Testis (tissue), 2 donors: ENCODE data around the gene SIRT5.

Experiments used
- POLR2A ChIP-seq: fragments of 450-650 bp; IDR thresholded peaks from one replicate; pipeline ENCODE4 v1.6.1; 2017; ENCODE audit warnings: antibody characterized with exemption, mild to moderate bottlenecking, moderate library complexity
- TF ChIP-seq, protein P1 (sequence below), 3 experiments: fragments of 450-650 bp in 2 of 3; fragments of 200-600 bp in 1 of 3; sonication (generic) in 1 of 3; IDR thresholded peaks; one replicate each; pipeline ENCODE4 v1.5.1; 2016 to 2019; ENCODE audit warnings: antibody characterized with exemption in 3 of 3, mild to moderate bottlenecking in 2 of 3, moderate library complexity in 1 of 3

- TF ChIP-seq, protein P1, sequence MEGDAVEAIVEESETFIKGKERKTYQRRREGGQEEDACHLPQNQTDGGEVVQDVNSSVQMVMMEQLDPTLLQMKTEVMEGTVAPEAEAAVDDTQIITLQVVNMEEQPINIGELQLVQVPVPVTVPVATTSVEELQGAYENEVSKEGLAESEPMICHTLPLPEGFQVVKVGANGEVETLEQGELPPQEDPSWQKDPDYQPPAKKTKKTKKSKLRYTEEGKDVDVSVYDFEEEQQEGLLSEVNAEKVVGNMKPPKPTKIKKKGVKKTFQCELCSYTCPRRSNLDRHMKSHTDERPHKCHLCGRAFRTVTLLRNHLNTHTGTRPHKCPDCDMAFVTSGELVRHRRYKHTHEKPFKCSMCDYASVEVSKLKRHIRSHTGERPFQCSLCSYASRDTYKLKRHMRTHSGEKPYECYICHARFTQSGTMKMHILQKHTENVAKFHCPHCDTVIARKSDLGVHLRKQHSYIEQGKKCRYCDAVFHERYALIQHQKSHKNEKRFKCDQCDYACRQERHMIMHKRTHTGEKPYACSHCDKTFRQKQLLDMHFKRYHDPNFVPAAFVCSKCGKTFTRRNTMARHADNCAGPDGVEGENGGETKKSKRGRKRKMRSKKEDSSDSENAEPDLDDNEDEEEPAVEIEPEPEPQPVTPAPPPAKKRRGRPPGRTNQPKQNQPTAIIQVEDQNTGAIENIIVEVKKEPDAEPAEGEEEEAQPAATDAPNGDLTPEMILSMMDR (IDR thresholded peaks at IDR 0.05): no peak
- no peak for TF ChIP-seq POLR2A
Observed at GRCh38 chr6:13660893-13661292, 86.5 kb downstream of the SIRT5 start.
